Heart left ventricle (tissue), 16 donors: ENCODE measurements around the gene SWAP70. TPM values are rescaled to one million over a fixed set of nuclear protein-coding genes. Genes with fewer than 3 reads are reported as not detected.

Source experiments
- ATAC-seq, 4 donors: fragments of 200-7000 bp; cut with Tn5 transposase; one replicate each; pipeline ENCODE4 v1.9.1; 2020 to 2022; ENCODE audit warnings: moderate library complexity in 4 of 4, mild to moderate bottlenecking in 3 of 4, moderate number of reproducible peaks in 1 of 4
- DNase-seq, 5 donors: peaks; one replicate each; pipeline ENCODE4 v3.0.0-alpha.2; 2020
- H3K27ac ChIP-seq, 12 donors: fragments of 200-600 bp; sonication (generic) in 4 of 12; one replicate each; pipeline versions ENCODE4 v1.5.0 to v1.8.0; 2016 to 2022; ENCODE audit warnings: mild to moderate bottlenecking in 2 of 12
- H3K27me3 ChIP-seq, 9 donors: fragments of 200-600 bp; sonication (generic) in 2 of 9; one replicate each; pipeline versions ENCODE4 v1.5.1 to v1.8.0; 2016 to 2022; ENCODE audit warnings: mild to moderate bottlenecking in 3 of 9
- H3K36me3 ChIP-seq, 9 donors: fragments of 200-600 bp; sonication (generic) in 2 of 9; one replicate each; pipeline versions ENCODE4 v1.5.0 to v1.8.0; 2018 to 2022; ENCODE audit warnings: mild to moderate bottlenecking in 2 of 9
- H3K4me1 ChIP-seq, 12 donors: fragments of 200-600 bp; sonication (generic) in 4 of 12; one replicate each; pipeline versions ENCODE4 v1.5.0 to v1.8.0; 2016 to 2022; ENCODE audit warnings: mild to moderate bottlenecking in 3 of 12
- H3K4me3 ChIP-seq, 12 donors: fragments of 200-600 bp; sonication (generic) in 4 of 12; one replicate each; pipeline versions ENCODE4 v1.5.0 to v1.8.0; 2017 to 2022; ENCODE audit warnings: mild to moderate bottlenecking in 9 of 12, moderate library complexity in 4 of 12
- H3K9me3 ChIP-seq, 12 donors: fragments of 200-600 bp; sonication (generic) in 4 of 12; one replicate each; pipeline versions ENCODE4 v1.5.0 to v1.8.0; 2016 to 2022; ENCODE audit warnings: mild to moderate bottlenecking in 1 of 12
- POLR2A ChIP-seq, 2 donors: fragments of 450-650 bp; IDR thresholded peaks; one replicate each; pipeline ENCODE4 v1.6.1; 2017; ENCODE audit warnings: antibody characterized with exemption in 2 of 2, mild to moderate bottlenecking in 2 of 2, moderate library complexity in 2 of 2
- WGBS, 4 donors: extraction: QIAGEN DNeasy Blood & Tissue Kit in 2 of 4; methylation state at CpG; one replicate each; pipeline versions ENCODE4 v1.1.5 to v1.1.7; 2013 to 2018; 5-methylcytosine and 5-hydroxymethylcytosine counted together
- intact Hi-C, 10 donors: fragments of 100-400 bp; cut with DNase I; formaldehyde crosslinking; loops; one replicate each; pipeline versions ENCODE4 v1.11.1 to v1.14.2; 2022
- polyA plus RNA-seq, 2 donors: library from polyadenylated mRNA; stranded (reverse); fragments of 200-250 nt; gene quantifications; one replicate each; pipeline ENCODE4 v1.2.3, GENCODE V29; 2013
- total RNA-seq, 9 donors: library from RNA; depleted of rRNA in 2 of 9; stranded (reverse); fragments of >200 nt in 2 of 9; fragmentation: NEBNext Ultra II Directional in 3 of 9; extraction: Animal tissue kit (Norgen Biotek cat#: 25700) in 3 of 9; gene quantifications; one replicate each; pipeline versions ENCODE4 v1.1.0 to v1.2.4, GENCODE V29; 2016 to 2023
- TF ChIP-seq, protein P1 (sequence below), 12 donors: fragments of 200-600 bp; sonication (generic) in 4 of 12; IDR thresholded peaks; one replicate each; pipeline versions ENCODE4 v1.5.0 to v1.8.0; 2018 to 2022; ENCODE audit warnings: antibody characterized with exemption in 12 of 12, mild to moderate bottlenecking in 5 of 12
- donor health status: ischemic (EF 13 %, LVEDD 7.1; RV severe dilation, severe dysfunction).
- donor health status: healthy with polysubstance abuse.
- donor health status: DM: no; HTN: yes; CAD: no.
- donor health status: DM: no; HTN: no; CAD: no.
- donor health status: ischemic (EF 25% LVEDD 6.9; RV normal size, moderate dysfunction).
- donor health status: ischemic (EF 25% LVEDD 5.7; RV mildly dilated, moderate dysfunction).
- donor health status: healthy.
- donor health status: DM: yes; HTN: yes; CAD: no.
- donor health status: ischemic (EF 35%, LVEDD 5.7; RV mildly dilated, moderate dysfunction).
- donor health status: nonischemic (EF 11% LVEDD 7.7; RV severe dilation, severe dysfunction).
- donor health status: DM: yes; HTN: yes; CAD: no.
- donor health status: PGD.
- donor health status: ischemic (EF 29% LVEDD 5.4; RV normal size, mild dysfunction).
- donor health status: nonischemic (EF 23%, LVEDD 6.1; RV moderate dilation, normal function).

SWAP70 gene
- total and polyA plus RNA-seq, 11 donors = 6.0 to 38.5 (median 21.8) TPM

GRCh38 chr11:9731256-9731655 is 67.4 kb downstream of the SWAP70 start:
- intact Hi-C loops = no loop called here
- DNase-seq (no peak), ATAC-seq (no peak)
- Histone ChIP-seq H3K36me3 (peaks cover 2 to 93% (median 72%) of the 10 kb centered on the region in 9 donors), H3K27ac (no peak overlapping the region), H3K9me3 (peaks cover 0 to 14% (median 1%) of the 10 kb centered on the region in 12 donors), H3K4me3 (no peak overlapping the region), H3K4me1 (peaks cover 0 to 5% (median 0%) of the 10 kb centered on the region in 12 donors), H3K27me3 (no peaks in the 10 kb centered on the region)
- no peak for TF ChIP-seq POLR2A (IDR thresholded peaks at IDR 0.05)
- TF ChIP-seq, protein P1, sequence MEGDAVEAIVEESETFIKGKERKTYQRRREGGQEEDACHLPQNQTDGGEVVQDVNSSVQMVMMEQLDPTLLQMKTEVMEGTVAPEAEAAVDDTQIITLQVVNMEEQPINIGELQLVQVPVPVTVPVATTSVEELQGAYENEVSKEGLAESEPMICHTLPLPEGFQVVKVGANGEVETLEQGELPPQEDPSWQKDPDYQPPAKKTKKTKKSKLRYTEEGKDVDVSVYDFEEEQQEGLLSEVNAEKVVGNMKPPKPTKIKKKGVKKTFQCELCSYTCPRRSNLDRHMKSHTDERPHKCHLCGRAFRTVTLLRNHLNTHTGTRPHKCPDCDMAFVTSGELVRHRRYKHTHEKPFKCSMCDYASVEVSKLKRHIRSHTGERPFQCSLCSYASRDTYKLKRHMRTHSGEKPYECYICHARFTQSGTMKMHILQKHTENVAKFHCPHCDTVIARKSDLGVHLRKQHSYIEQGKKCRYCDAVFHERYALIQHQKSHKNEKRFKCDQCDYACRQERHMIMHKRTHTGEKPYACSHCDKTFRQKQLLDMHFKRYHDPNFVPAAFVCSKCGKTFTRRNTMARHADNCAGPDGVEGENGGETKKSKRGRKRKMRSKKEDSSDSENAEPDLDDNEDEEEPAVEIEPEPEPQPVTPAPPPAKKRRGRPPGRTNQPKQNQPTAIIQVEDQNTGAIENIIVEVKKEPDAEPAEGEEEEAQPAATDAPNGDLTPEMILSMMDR (IDR thresholded peaks at IDR 0.05) = no peak
- WGBS, 4 donors = 89 to 96% (median 94%) methylated on average over 1 of the region's 1 CpG

GRCh38 chr11:9732453-9732852 is 68.6 kb downstream of the SWAP70 start:
- H3K27me3 ChIP-seq = no peaks in the 10 kb centered on the region
- ATAC-seq = no peak

DNA sequence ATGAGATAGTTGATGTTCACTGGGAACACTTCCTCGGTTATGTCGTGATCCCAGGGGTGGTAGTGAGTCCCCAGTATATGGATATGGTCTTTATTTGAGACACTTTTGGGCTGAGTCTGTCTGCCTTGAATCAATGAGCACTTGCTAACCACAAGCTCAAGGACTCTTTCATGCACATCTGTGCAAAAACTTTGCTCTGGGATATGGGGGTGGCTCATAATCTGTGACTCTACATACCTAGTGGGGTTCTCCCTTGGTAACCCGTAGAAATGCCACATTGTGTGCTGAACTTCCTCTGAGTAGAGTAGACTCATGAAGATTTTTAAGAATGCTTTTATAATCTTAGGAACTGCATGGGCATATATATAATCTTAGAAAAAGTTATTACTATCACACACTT is 69.3 kb downstream of the SWAP70 start:
- no peak for TF ChIP-seq POLR2A (IDR thresholded peaks at IDR 0.05)
- Histone ChIP-seq H3K36me3 (peaks cover 2 to 91% (median 66%) of the 10 kb centered on the region in 9 donors), H3K4me3 (no peak overlapping the region), H3K4me1 (peaks cover 0 to 9% (median 0%) of the 10 kb centered on the region in 12 donors), H3K27ac (no peak overlapping the region), H3K9me3 (peaks cover 0 to 16% (median 1%) of the 10 kb centered on the region in 12 donors), H3K27me3 (no peaks in the 10 kb centered on the region)
- intact Hi-C loops = no loop called here
- WGBS, 4 donors = 87 to 98% (median 92%) methylated on average over 3 of the region's 3 CpGs
- ATAC-seq = no peak
- DNase-seq = no peak

More at GRCh38 chr11:9732453-9732852, 68.6 kb downstream of the SWAP70 start:
- Histone ChIP-seq H3K27ac (no peak overlapping the region), H3K4me3 (no peak overlapping the region), H3K4me1 (peaks cover 0 to 5% (median 0%) of the 10 kb centered on the region in 12 donors), H3K36me3 (peaks cover 2 to 95% (median 70%) of the 10 kb centered on the region in 9 donors), H3K9me3 (peaks cover 0 to 16% (median 1%) of the 10 kb centered on the region in 12 donors)
- intact Hi-C loops = no loop called here
- DNase-seq = no peak
- TF ChIP-seq POLR2A (IDR thresholded peaks at IDR 0.05) = no peak
- TF ChIP-seq, protein P1 (IDR thresholded peaks at IDR 0.05) = no peak
- WGBS, 4 donors = 82 to 94% (median 84%) methylated on average over 11 of the region's 11 CpGs

- Histone ChIP-seq H3K4me3 (no peak overlapping the region), H3K27me3 (no peaks in the 10 kb centered on the region), H3K9me3 (peaks cover 0 to 16% (median 1%) of the 10 kb centered on the region in 12 donors), H3K27ac (no peak overlapping the region), H3K4me1 (peaks cover 0 to 26% (median 2%) of the 10 kb centered on the region in 12 donors), H3K36me3 (peaks cover 2 to 92% (median 67%) of the 10 kb centered on the region in 9 donors)
- no peak for DNase-seq
- intact Hi-C loops = no loop called here
- ATAC-seq = no peak
- no peak for TF ChIP-seq POLR2A (IDR thresholded peaks at IDR 0.05)
- TF ChIP-seq, protein P1 (IDR thresholded peaks at IDR 0.05) = no peak
- WGBS, 4 donors = 98% methylated on average over 3 of the region's 3 CpGs
Measured at GRCh38 chr11:9735236-9735635, 71.4 kb downstream of the SWAP70 start.

DNA sequence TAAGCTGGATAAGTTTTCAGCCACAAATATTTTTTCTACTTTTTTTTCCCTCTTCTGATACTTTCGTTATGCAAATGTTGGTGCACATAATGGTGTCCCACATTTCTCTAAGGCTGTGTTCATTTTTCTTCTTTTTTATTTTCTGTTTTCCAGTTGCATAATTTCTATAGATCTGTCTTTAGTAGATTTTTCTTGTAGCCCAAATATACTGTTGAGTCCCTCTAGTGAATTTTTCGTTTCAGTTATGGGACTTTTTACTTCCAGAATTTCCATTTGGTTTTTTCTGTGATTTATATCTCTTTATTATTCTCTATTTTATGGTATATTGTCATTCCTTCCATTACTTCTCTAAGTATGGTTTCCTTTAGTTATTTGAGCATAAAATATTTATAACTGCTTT is 72.0 kb downstream of the SWAP70 start:
- WGBS, 4 donors = 94 to 99% (median 98%) methylated on average over 2 of the region's 2 CpGs
- Histone ChIP-seq H3K27ac (no peak overlapping the region), H3K9me3 (peaks cover 0 to 16% (median 1%) of the 10 kb centered on the region in 12 donors), H3K27me3 (no peaks in the 10 kb centered on the region), H3K36me3 (peaks cover 2 to 92% (median 68%) of the 10 kb centered on the region in 9 donors), H3K4me3 (no peak overlapping the region), H3K4me1 (peaks cover 0 to 26% (median 2%) of the 10 kb centered on the region in 12 donors)
- no peak for TF ChIP-seq POLR2A (IDR thresholded peaks at IDR 0.05)
- TF ChIP-seq, protein P1 (IDR thresholded peaks at IDR 0.05) = no peak
- ATAC-seq (no peak), DNase-seq (no peak)
- intact Hi-C loops = no loop called here
